Astrocyte (in vitro differentiated cells and primary cell): ENCODE data around the gene TMEM14B. TPM values are rescaled to one million over a fixed set of nuclear protein-coding genes. Genes with fewer than 3 reads are reported as not detected.

ENCODE experiments used
- DNase-seq: peaks from one replicate; pipeline ENCODE4 v3.0.0-alpha.2; 2010; ENCODE audit warnings: low read depth
- FAIRE-seq: peaks from 2 replicates; lab custom pipeline; 2011; peaks lifted over from hg19 to GRCh38; lab: Jason Lieb, UNC
- H2AFZ ChIP-seq: 2 replicates; pipeline ENCODE4 v1.6.0; 2012; ENCODE audit warnings: low read depth, low read length, inconsistent platforms
- H3K27ac ChIP-seq: 2 replicates; pipeline ENCODE4 v1.5.1; 2011; ENCODE audit warnings: low read depth, low read length, inconsistent platforms
- H3K27me3 ChIP-seq: 2 replicates; pipeline ENCODE4 v1.6.0; 2011; ENCODE audit warnings: low read length, inconsistent platforms; ENCODE audit not compliant: insufficient read depth
- H3K36me3 ChIP-seq: 2 replicates; pipeline ENCODE4 v1.5.1; 2011; ENCODE audit warnings: low read length, inconsistent platforms; ENCODE audit not compliant: insufficient read depth
- H3K4me1 ChIP-seq: 2 replicates; pipeline ENCODE4 v1.5.1; 2011; ENCODE audit warnings: low read length, inconsistent platforms; ENCODE audit not compliant: insufficient read depth
- H3K4me2 ChIP-seq: 2 replicates; pipeline ENCODE4 v1.6.0; 2012; ENCODE audit warnings: low read length, inconsistent platforms
- H3K4me3 ChIP-seq: 2 replicates; pipeline ENCODE4 v1.5.1; 2011; ENCODE audit warnings: low read depth, mild to moderate bottlenecking, low read length, inconsistent platforms; ENCODE audit not compliant: insufficient read depth
- H3K79me2 ChIP-seq: 2 replicates; pipeline ENCODE4 v1.6.0; 2012; ENCODE audit warnings: mild to moderate bottlenecking, low read length, inconsistent platforms; ENCODE audit not compliant: insufficient read depth
- H3K9ac ChIP-seq: 2 replicates; pipeline ENCODE4 v1.6.0; 2012; ENCODE audit warnings: mild to moderate bottlenecking, low read length, inconsistent platforms
- H3K9me3 ChIP-seq: 2 replicates; pipeline ENCODE4 v1.5.1; 2012; ENCODE audit warnings: low read depth, mild to moderate bottlenecking, low read length, inconsistent platforms; ENCODE audit not compliant: insufficient read depth
- H4K20me1 ChIP-seq: 2 replicates; pipeline ENCODE4 v1.6.0; 2012; ENCODE audit warnings: low read length, inconsistent platforms; ENCODE audit not compliant: insufficient read depth
- H3K27ac Mint-ChIP-seq: one replicate; pipeline ENCODE4 v1.8.0; 2021; ENCODE audit warnings: mild to moderate bottlenecking, mixed read lengths; ENCODE audit not compliant: unreplicated experiment
- H3K27me3 Mint-ChIP-seq: one replicate; pipeline ENCODE4 v1.8.0; 2021; ENCODE audit warnings: low read depth, mixed read lengths; ENCODE audit not compliant: unreplicated experiment
- H3K36me3 Mint-ChIP-seq: one replicate; pipeline ENCODE4 v1.8.0; 2021; ENCODE audit warnings: low read depth, mixed read lengths; ENCODE audit not compliant: unreplicated experiment
- H3K4me1 Mint-ChIP-seq: one replicate; pipeline ENCODE4 v1.8.0; 2021; ENCODE audit warnings: low read depth, mixed read lengths; ENCODE audit not compliant: unreplicated experiment
- H3K4me3 Mint-ChIP-seq: one replicate; pipeline ENCODE4 v1.8.0; 2021; ENCODE audit warnings: mild to moderate bottlenecking, moderate library complexity, mixed read lengths; ENCODE audit not compliant: unreplicated experiment
- H3K9me3 Mint-ChIP-seq: one replicate; pipeline ENCODE4 v1.8.0; 2021; ENCODE audit warnings: mild to moderate bottlenecking, mixed read lengths; ENCODE audit not compliant: unreplicated experiment
- EZH2 ChIP-seq: IDR thresholded peaks from 2 replicates; pipeline ENCODE4 v1.6.1; 2012; ENCODE audit warnings: mild to moderate bottlenecking, low read length, inconsistent platforms; ENCODE audit not compliant: insufficient read depth
- total RNA-seq: library from RNA; stranded (reverse); gene quantifications from 2 replicates; pipeline ENCODE4 v1.2.1, GENCODE V29; 2021
- TF ChIP-seq, protein P1 (sequence below): IDR thresholded peaks from 2 replicates; pipeline ENCODE4 v1.5.1; 2011; ENCODE audit warnings: low read depth, mild to moderate bottlenecking, inconsistent platforms, low read length, moderate library complexity; ENCODE audit not compliant: insufficient read depth

The TMEM14B gene
- total RNA-seq, 1 donor from 2014 or later = 52.8 TPM

DNA sequence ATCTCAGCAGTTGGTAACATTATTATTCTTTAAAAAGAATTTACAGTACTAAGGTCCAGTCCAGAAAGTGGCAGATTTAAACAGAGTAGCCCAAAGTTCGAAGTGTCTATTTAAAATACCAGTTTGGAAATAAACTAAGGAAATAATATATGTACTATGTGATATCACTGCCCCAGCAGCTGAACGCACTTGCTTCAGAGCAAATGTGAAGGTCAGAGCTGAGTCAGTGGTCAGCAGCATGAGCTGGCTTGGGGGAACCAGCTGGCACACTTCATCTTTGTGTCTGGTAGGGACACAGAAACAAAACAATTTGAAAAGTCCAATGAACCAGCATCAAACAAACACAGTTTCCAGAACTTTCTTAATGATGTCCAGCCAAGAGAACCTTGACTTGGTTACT lies 15.4 kb downstream of the TMEM14B start:
- Histone ChIP-seq H3K79me2 (no peaks in the 10 kb centered on the region), H3K4me3 (no peak overlapping the region), H3K9me3 (no peaks in the 10 kb centered on the region), H3K27ac (no peak overlapping the region), H3K4me1 (peaks cover 23% of the 10 kb centered on the region), H3K36me3 (no peaks in the 10 kb centered on the region), H3K27me3 (no peaks in the 10 kb centered on the region), H3K4me2 (no peak overlapping the region), H2AFZ (no peak overlapping the region), H3K9ac (no peak overlapping the region), H4K20me1 (no peaks in the 10 kb centered on the region)
- DNase-seq = peak; percentile 35
- FAIRE-seq = no peak
- Mint-ChIP-seq H3K4me1 (peaks cover 13% of the 10 kb centered on the region), H3K4me3 (no peak overlapping the region), H3K9me3 (no peaks in the 10 kb centered on the region), H3K27me3 (no peaks in the 10 kb centered on the region), H3K27ac (no peak overlapping the region), H3K36me3 (peaks cover 1% of the 10 kb centered on the region)
- no peak for TF ChIP-seq EZH2
- TF ChIP-seq, protein P1, sequence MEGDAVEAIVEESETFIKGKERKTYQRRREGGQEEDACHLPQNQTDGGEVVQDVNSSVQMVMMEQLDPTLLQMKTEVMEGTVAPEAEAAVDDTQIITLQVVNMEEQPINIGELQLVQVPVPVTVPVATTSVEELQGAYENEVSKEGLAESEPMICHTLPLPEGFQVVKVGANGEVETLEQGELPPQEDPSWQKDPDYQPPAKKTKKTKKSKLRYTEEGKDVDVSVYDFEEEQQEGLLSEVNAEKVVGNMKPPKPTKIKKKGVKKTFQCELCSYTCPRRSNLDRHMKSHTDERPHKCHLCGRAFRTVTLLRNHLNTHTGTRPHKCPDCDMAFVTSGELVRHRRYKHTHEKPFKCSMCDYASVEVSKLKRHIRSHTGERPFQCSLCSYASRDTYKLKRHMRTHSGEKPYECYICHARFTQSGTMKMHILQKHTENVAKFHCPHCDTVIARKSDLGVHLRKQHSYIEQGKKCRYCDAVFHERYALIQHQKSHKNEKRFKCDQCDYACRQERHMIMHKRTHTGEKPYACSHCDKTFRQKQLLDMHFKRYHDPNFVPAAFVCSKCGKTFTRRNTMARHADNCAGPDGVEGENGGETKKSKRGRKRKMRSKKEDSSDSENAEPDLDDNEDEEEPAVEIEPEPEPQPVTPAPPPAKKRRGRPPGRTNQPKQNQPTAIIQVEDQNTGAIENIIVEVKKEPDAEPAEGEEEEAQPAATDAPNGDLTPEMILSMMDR = no peak

DNA sequence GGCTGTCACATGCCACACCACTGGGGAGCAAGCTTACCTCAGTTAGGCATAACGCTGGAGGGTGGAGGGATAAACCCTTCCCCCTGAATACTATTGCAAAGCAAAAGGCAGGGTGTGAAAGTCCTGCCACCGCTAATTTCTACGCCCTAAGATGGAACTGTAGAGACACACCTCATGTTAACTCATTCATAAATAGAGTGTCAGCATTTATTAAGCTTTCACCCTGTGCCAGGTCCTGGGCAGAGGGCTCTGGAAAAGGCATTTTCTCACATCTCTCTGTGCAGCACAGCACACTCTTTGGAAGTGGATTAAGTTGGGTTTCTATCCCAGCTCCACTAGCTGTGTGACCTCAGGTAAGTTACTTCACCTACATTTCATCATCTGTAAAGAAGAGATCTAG lies 21.8 kb downstream of the TMEM14B start:
- Histone ChIP-seq H3K9ac (no peak overlapping the region), H3K27me3 (no peaks in the 10 kb centered on the region), H2AFZ (no peak overlapping the region), H3K9me3 (no peaks in the 10 kb centered on the region), H3K4me2 (no peak overlapping the region), H4K20me1 (no peaks in the 10 kb centered on the region), H3K4me3 (no peak overlapping the region), H3K27ac (no peak overlapping the region), H3K79me2 (no peaks in the 10 kb centered on the region), H3K4me1 (no peaks in the 10 kb centered on the region), H3K36me3 (no peaks in the 10 kb centered on the region)
- Mint-ChIP-seq H3K27me3 (no peaks in the 10 kb centered on the region), H3K9me3 (no peaks in the 10 kb centered on the region), H3K4me3 (no peak overlapping the region), H3K36me3 (no peaks in the 10 kb centered on the region), H3K27ac (no peak overlapping the region), H3K4me1 (no peaks in the 10 kb centered on the region)
- no peak for FAIRE-seq
- no peak for TF ChIP-seq EZH2
- TF ChIP-seq, protein P1 = no peak
- DNase-seq = no peak

DNA sequence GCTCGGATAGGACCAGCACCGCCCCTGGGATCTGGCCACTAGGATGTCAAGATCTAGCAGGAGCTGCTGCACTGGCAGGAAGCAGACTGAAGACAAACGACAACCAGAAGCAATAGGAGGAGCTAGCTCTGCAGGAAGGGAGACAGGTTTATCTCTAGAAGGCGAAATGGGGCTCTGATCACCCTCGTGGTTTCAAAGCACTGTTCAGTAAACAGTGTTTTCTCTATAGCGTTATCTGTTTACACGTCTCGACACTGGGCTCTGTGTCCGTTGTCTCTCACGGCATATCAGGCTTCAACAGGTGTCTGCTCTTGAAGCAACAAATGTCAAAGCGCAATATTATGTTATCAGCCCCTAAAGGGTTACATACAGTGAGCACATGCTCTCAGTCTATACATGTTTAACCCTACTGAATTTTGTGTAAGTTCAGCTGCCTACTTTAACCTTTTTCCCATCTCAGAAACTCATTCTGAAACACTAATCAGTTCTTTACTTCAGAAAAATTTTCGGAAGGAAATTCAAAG lies 23.8 kb downstream of the TMEM14B start:
- TF ChIP-seq EZH2 = no peak
- TF ChIP-seq, protein P1 = no peak
- Mint-ChIP-seq H3K4me3 (no peak overlapping the region), H3K36me3 (no peaks in the 10 kb centered on the region), H3K4me1 (no peaks in the 10 kb centered on the region), H3K9me3 (no peaks in the 10 kb centered on the region), H3K27me3 (no peaks in the 10 kb centered on the region), H3K27ac (no peak overlapping the region)
- no peaks in the 10 kb centered on the region for H3K27me3 ChIP-seq
- DNase-seq (no peak), FAIRE-seq (no peak)
- no peak overlapping the region for H3K4me2 ChIP-seq
- H3K4me3 ChIP-seq = no peak overlapping the region
- no peaks in the 10 kb centered on the region for H3K36me3 ChIP-seq
- H3K9me3 ChIP-seq = no peaks in the 10 kb centered on the region
- H2AFZ ChIP-seq = no peak overlapping the region
- no peaks in the 10 kb centered on the region for H3K79me2 ChIP-seq
- no peak overlapping the region for H3K9ac ChIP-seq
- H4K20me1 ChIP-seq = no peaks in the 10 kb centered on the region
- H3K4me1 ChIP-seq = no peaks in the 10 kb centered on the region
- no peak overlapping the region for H3K27ac ChIP-seq
